SU-DHL-6 (cell line): ENCODE data around the gene LRRC25.
"Not testable (repeated sequence)": the region's sequence is repeated elsewhere in the genome, so short reads cannot be mapped to it uniquely, and the experiment has no call there.

Experiments
- H2AFZ ChIP-seq: fragments of 200-600 bp; sonication (generic); 2 replicates; pipeline ENCODE4 v1.6.1; 2014; ENCODE audit warnings: low read depth, mild to moderate bottlenecking, moderate library complexity, mixed read lengths, antibody characterized with exemption, low read length; ENCODE audit not compliant: severe bottlenecking
- H3F3A ChIP-seq: fragments of 200-600 bp; shearing (Covaris generic); 2 replicates; pipeline ENCODE4 v1.6.0; 2016; ENCODE audit warnings: antibody characterized with exemption, mild to moderate bottlenecking; ENCODE audit not compliant: insufficient read depth
- H3K27ac ChIP-seq: fragments of 200-600 bp; sonication (generic); 2 replicates; pipeline ENCODE4 v1.5.1; 2016; ENCODE audit warnings: low read depth, mild to moderate bottlenecking, low read length, moderate library complexity, mixed read lengths
- H3K27me3 ChIP-seq: fragments of 200-600 bp; sonication (generic), shearing (Covaris generic); 2 replicates; pipeline ENCODE4 v1.6.0; 2014; ENCODE audit warnings: mild to moderate bottlenecking, low read length
- H3K36me3 ChIP-seq: fragments of 200-600 bp; sonication (generic); 2 replicates; pipeline ENCODE4 v1.6.1; 2014; ENCODE audit warnings: mild to moderate bottlenecking, low read length, mixed read lengths
- H3K4me2 ChIP-seq: fragments of 300-600, 200-600 bp; shearing (Covaris generic), sonication (generic); 2 replicates; pipeline ENCODE4 v1.6.0; 2014; ENCODE audit warnings: low read length, low read depth, mild to moderate bottlenecking; ENCODE audit not compliant: poor library complexity, severe bottlenecking
- H3K4me3 ChIP-seq: fragments of 200-600 bp; sonication (generic); 2 replicates; pipeline ENCODE4 v1.5.1; 2014; ENCODE audit warnings: antibody characterized with exemption, low read length, mild to moderate bottlenecking, mixed read lengths; ENCODE audit not compliant: insufficient read depth, poor library complexity, severe bottlenecking
- H3K79me2 ChIP-seq: fragments of 200-600 bp; sonication (generic); 2 replicates; pipeline ENCODE4 v1.6.1; 2014; ENCODE audit warnings: mild to moderate bottlenecking, low read length, moderate library complexity; ENCODE audit not compliant: insufficient read depth
- H3K9ac ChIP-seq: fragments of 200-600 bp; sonication (generic); 2 replicates; pipeline ENCODE4 v1.7.0; 2014; ENCODE audit warnings: mild to moderate bottlenecking, low read length
- H3K9me2 ChIP-seq: fragments of 200-600 bp; sonication (generic); replicated peaks from 2 replicates; pipeline ENCODE4 v1.6.1; 2014; ENCODE audit warnings: low read length; ENCODE audit not compliant: insufficient read depth
- H3K9me3 ChIP-seq: fragments of 200-600 bp; sonication (generic); 2 replicates; pipeline ENCODE4 v1.6.1; 2014; ENCODE audit warnings: low read length, mixed read lengths; ENCODE audit not compliant: insufficient read depth
- H4K20me1 ChIP-seq: fragments of 200-600 bp; sonication (generic); 2 replicates; pipeline ENCODE4 v1.6.1; 2014; ENCODE audit warnings: low read depth, mild to moderate bottlenecking, antibody characterized with exemption, low read length, moderate library complexity, mixed read lengths
- EZH2phosphoT487 ChIP-seq: fragments of 200-600 bp; sonication (generic), shearing (Covaris generic); conservative IDR thresholded peaks from 2 replicates; pipeline ENCODE4 v1.6.1; 2018; ENCODE audit warnings: mild to moderate bottlenecking, antibody characterized with exemption, low read length, moderate library complexity, mixed read lengths
- TF ChIP-seq, protein P1 (sequence below): fragments of 200-600 bp; sonication (generic); IDR thresholded peaks from one replicate; pipeline ENCODE4 v1.5.1; 2017; ENCODE audit warnings: antibody characterized with exemption, mild to moderate bottlenecking, low read length, moderate library complexity; ENCODE audit not compliant: insufficient read depth, poor library complexity, severe bottlenecking

Gene LRRC25

DNA sequence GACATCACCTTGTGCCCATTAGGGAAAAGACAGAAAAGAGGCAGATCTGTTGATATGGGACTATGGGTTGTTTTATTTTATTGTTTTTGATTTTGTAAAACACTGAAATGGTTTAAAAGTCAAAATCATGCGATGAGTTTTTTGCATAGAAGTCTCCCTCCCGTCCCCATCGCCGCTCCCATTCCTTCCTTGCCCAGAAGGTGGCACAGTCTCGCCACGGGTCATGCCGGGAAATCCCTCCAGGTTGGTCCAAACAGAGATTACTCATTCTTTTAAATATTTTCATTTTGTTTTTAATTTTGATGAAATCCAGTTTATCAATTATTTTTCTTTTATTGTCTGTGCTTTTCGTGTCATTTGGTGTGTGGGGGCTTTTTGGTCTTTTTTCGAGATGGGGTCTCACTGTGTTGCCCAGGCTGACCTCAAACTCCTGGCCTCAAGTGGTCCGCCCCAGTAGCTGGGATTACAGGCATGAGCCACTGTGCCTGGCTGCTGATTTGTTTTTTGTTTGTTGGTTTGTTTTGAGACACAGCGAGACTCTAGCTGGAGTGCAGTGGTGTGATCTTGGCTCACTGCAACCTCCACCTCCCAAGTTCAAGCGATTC, 47.8 kb downstream of the LRRC25 start:
- no peak for TF ChIP-seq EZH2phosphoT487
- TF ChIP-seq, protein P1, sequence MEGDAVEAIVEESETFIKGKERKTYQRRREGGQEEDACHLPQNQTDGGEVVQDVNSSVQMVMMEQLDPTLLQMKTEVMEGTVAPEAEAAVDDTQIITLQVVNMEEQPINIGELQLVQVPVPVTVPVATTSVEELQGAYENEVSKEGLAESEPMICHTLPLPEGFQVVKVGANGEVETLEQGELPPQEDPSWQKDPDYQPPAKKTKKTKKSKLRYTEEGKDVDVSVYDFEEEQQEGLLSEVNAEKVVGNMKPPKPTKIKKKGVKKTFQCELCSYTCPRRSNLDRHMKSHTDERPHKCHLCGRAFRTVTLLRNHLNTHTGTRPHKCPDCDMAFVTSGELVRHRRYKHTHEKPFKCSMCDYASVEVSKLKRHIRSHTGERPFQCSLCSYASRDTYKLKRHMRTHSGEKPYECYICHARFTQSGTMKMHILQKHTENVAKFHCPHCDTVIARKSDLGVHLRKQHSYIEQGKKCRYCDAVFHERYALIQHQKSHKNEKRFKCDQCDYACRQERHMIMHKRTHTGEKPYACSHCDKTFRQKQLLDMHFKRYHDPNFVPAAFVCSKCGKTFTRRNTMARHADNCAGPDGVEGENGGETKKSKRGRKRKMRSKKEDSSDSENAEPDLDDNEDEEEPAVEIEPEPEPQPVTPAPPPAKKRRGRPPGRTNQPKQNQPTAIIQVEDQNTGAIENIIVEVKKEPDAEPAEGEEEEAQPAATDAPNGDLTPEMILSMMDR = peak; percentile 19
- no peaks in the 10 kb centered on the region for H4K20me1 ChIP-seq
- H3K36me3 ChIP-seq = no peaks in the 10 kb centered on the region
- no peak overlapping the region for H2AFZ ChIP-seq
- H3K4me2 ChIP-seq = no peak overlapping the region
- no peaks in the 10 kb centered on the region for H3K9me2 ChIP-seq
- no peaks in the 10 kb centered on the region for H3K79me2 ChIP-seq
- no peaks in the 10 kb centered on the region for H3K9me3 ChIP-seq
- no peaks in the 10 kb centered on the region for H3F3A ChIP-seq
- no peak overlapping the region for H3K27ac ChIP-seq
- H3K27me3 ChIP-seq = no peaks in the 10 kb centered on the region
- no peak overlapping the region for H3K4me3 ChIP-seq
- no peak overlapping the region for H3K9ac ChIP-seq

DNA sequence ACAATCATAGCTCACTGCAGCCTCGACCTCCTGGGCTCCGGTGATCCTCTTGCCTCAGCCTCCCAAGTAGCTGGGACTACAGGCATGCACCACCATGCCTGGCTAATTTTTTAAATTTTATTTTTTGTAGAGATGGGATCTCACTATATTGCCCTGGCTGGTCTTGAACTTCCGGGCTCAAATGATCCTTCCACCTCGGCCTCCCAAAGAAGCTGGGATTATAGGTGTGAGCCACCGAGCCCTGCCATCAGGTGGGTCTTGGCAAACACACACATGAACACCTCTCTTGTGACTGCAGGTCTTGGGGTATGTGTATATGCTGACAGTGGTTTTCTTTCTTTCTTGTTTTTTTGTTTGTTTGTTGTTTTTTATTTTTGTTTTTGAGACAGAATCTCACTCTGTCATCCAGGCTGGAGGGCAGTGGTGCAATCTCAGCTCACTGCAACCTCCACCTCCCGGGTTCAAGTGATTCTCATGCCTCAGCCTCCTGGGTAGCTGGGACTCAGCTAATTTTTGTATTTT, 48.5 kb downstream of the LRRC25 start:
- not testable (repeated sequence) for H2AFZ ChIP-seq, H3K4me2 ChIP-seq, H3K27ac ChIP-seq, H3K9ac ChIP-seq, H3K9me2 ChIP-seq, H3K36me3 ChIP-seq, H3F3A ChIP-seq, H3K27me3 ChIP-seq, H3K79me2 ChIP-seq, H3K9me3 ChIP-seq, H4K20me1 ChIP-seq, H3K4me3 ChIP-seq

- Histone ChIP-seq H2AFZ (no peak overlapping the region), H3K79me2 (no peaks in the 10 kb centered on the region), H3K27me3 (no peaks in the 10 kb centered on the region), H4K20me1 (no peaks in the 10 kb centered on the region), H3K9me3 (no peaks in the 10 kb centered on the region), H3K4me2 (no peak overlapping the region), H3F3A (no peaks in the 10 kb centered on the region), H3K9me2 (no peaks in the 10 kb centered on the region), H3K27ac (no peak overlapping the region), H3K36me3 (no peaks in the 10 kb centered on the region), H3K4me3 (no peak overlapping the region), H3K9ac (no peak overlapping the region)
- no peak for TF ChIP-seq EZH2phosphoT487
- TF ChIP-seq, protein P1 = no peak
Measured at GRCh38 chr19:18348171-18348570, 49.3 kb downstream of the LRRC25 start.

DNA sequence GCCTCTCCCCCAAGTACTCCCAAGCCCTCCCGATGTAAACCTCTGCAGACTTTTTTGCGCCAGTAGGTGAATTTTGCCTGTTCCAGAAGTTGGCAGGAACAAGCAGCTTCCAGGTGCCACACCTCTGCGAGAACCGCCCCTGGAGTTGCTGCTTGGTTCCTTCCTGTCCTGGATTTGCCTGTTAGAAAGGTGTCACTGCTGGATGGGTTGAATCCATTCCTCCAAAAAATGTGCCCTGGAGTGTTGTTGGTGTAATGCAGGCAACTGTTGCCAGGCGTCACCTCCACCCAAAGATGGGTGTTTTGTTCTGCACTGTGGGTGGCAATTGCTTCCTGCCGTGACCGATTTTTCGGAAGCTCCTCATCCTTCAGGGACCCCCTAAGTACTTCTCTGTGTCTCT, 51.3 kb downstream of the LRRC25 start:
- Histone ChIP-seq H3K9me2 (no peaks in the 10 kb centered on the region), H3K4me3 (no peak overlapping the region), H2AFZ (no peak overlapping the region), H3F3A (no peaks in the 10 kb centered on the region), H3K36me3 (no peaks in the 10 kb centered on the region), H4K20me1 (no peaks in the 10 kb centered on the region), H3K27me3 (no peaks in the 10 kb centered on the region), H3K27ac (no peak overlapping the region), H3K9me3 (no peaks in the 10 kb centered on the region), H3K4me2 (no peak overlapping the region), H3K79me2 (peaks cover 5% of the 10 kb centered on the region; the same call in 1 of the 2 replicates), H3K9ac (no peak overlapping the region)
- TF ChIP-seq, protein P1 = no peak
- TF ChIP-seq EZH2phosphoT487 = no peak
